Astrocyte (in vitro differentiated cells and primary cell): ENCODE results near the gene DGKB. TPM values are rescaled to one million over a fixed set of nuclear protein-coding genes. Genes with fewer than 3 reads are reported as not detected.
"Not testable (repeated sequence)": the region's sequence is repeated elsewhere in the genome, so short reads cannot be mapped to it uniquely, and the experiment has no call there.

ENCODE experiments used
- DNase-seq: peaks from one replicate; pipeline ENCODE4 v3.0.0-alpha.2; 2010; ENCODE audit warnings: low read depth
- FAIRE-seq: peaks from 2 replicates; lab custom pipeline; 2011; peaks lifted over from hg19 to GRCh38; lab: Jason Lieb, UNC
- H2AFZ ChIP-seq: 2 replicates; pipeline ENCODE4 v1.6.0; 2012; ENCODE audit warnings: low read depth, low read length, inconsistent platforms
- H3K27ac ChIP-seq: 2 replicates; pipeline ENCODE4 v1.5.1; 2011; ENCODE audit warnings: low read depth, low read length, inconsistent platforms
- H3K27me3 ChIP-seq: 2 replicates; pipeline ENCODE4 v1.6.0; 2011; ENCODE audit warnings: low read length, inconsistent platforms; ENCODE audit not compliant: insufficient read depth
- H3K36me3 ChIP-seq: 2 replicates; pipeline ENCODE4 v1.5.1; 2011; ENCODE audit warnings: low read length, inconsistent platforms; ENCODE audit not compliant: insufficient read depth
- H3K4me1 ChIP-seq: 2 replicates; pipeline ENCODE4 v1.5.1; 2011; ENCODE audit warnings: low read length, inconsistent platforms; ENCODE audit not compliant: insufficient read depth
- H3K4me2 ChIP-seq: 2 replicates; pipeline ENCODE4 v1.6.0; 2012; ENCODE audit warnings: low read length, inconsistent platforms
- H3K4me3 ChIP-seq: 2 replicates; pipeline ENCODE4 v1.5.1; 2011; ENCODE audit warnings: low read depth, mild to moderate bottlenecking, low read length, inconsistent platforms; ENCODE audit not compliant: insufficient read depth
- H3K79me2 ChIP-seq: 2 replicates; pipeline ENCODE4 v1.6.0; 2012; ENCODE audit warnings: mild to moderate bottlenecking, low read length, inconsistent platforms; ENCODE audit not compliant: insufficient read depth
- H3K9ac ChIP-seq: 2 replicates; pipeline ENCODE4 v1.6.0; 2012; ENCODE audit warnings: mild to moderate bottlenecking, low read length, inconsistent platforms
- H3K9me3 ChIP-seq: 2 replicates; pipeline ENCODE4 v1.5.1; 2012; ENCODE audit warnings: low read depth, mild to moderate bottlenecking, low read length, inconsistent platforms; ENCODE audit not compliant: insufficient read depth
- H4K20me1 ChIP-seq: 2 replicates; pipeline ENCODE4 v1.6.0; 2012; ENCODE audit warnings: low read length, inconsistent platforms; ENCODE audit not compliant: insufficient read depth
- H3K27ac Mint-ChIP-seq: one replicate; pipeline ENCODE4 v1.8.0; 2021; ENCODE audit warnings: mild to moderate bottlenecking, mixed read lengths; ENCODE audit not compliant: unreplicated experiment
- H3K27me3 Mint-ChIP-seq: one replicate; pipeline ENCODE4 v1.8.0; 2021; ENCODE audit warnings: low read depth, mixed read lengths; ENCODE audit not compliant: unreplicated experiment
- H3K36me3 Mint-ChIP-seq: one replicate; pipeline ENCODE4 v1.8.0; 2021; ENCODE audit warnings: low read depth, mixed read lengths; ENCODE audit not compliant: unreplicated experiment
- H3K4me1 Mint-ChIP-seq: one replicate; pipeline ENCODE4 v1.8.0; 2021; ENCODE audit warnings: low read depth, mixed read lengths; ENCODE audit not compliant: unreplicated experiment
- H3K4me3 Mint-ChIP-seq: one replicate; pipeline ENCODE4 v1.8.0; 2021; ENCODE audit warnings: mild to moderate bottlenecking, moderate library complexity, mixed read lengths; ENCODE audit not compliant: unreplicated experiment
- H3K9me3 Mint-ChIP-seq: one replicate; pipeline ENCODE4 v1.8.0; 2021; ENCODE audit warnings: mild to moderate bottlenecking, mixed read lengths; ENCODE audit not compliant: unreplicated experiment
- EZH2 ChIP-seq: IDR thresholded peaks from 2 replicates; pipeline ENCODE4 v1.6.1; 2012; ENCODE audit warnings: mild to moderate bottlenecking, low read length, inconsistent platforms; ENCODE audit not compliant: insufficient read depth
- total RNA-seq: library from RNA; stranded (reverse); gene quantifications from 2 replicates; pipeline ENCODE4 v1.2.1, GENCODE V29; 2021
- TF ChIP-seq, protein P1 (sequence below): IDR thresholded peaks from 2 replicates; pipeline ENCODE4 v1.5.1; 2011; ENCODE audit warnings: low read depth, mild to moderate bottlenecking, inconsistent platforms, low read length, moderate library complexity; ENCODE audit not compliant: insufficient read depth

The DGKB gene
- total RNA-seq, 1 donor from 2014 or later = 0.39 TPM

DNA sequence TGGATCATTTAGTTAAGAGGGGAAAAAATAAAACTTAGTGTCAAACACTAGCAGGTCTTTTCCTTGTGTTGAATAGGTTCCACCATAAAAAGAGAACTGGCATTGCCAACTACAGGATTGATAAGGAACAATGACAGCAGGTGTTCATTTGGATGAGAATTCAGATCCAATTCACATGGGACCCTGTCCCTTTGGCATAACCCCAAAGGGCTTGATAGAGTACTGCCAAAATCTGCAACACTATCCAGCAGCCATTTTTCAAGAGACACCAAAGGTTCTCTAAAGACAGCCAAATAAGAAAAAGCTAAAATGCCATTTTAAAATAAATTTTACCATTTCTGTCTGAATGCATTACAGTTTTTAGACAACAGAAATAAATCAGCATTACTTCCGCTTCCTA lies 422.3 kb downstream of the DGKB start:
- DNase-seq (no peak), FAIRE-seq (no peak)
- Mint-ChIP-seq H3K9me3 (no peaks in the 10 kb centered on the region), H3K36me3 (no peaks in the 10 kb centered on the region), H3K4me3 (no peak overlapping the region), H3K27me3 (no peaks in the 10 kb centered on the region), H3K4me1 (no peaks in the 10 kb centered on the region), H3K27ac (no peak overlapping the region)
- H3K27me3 ChIP-seq = no peaks in the 10 kb centered on the region
- TF ChIP-seq, protein P1, sequence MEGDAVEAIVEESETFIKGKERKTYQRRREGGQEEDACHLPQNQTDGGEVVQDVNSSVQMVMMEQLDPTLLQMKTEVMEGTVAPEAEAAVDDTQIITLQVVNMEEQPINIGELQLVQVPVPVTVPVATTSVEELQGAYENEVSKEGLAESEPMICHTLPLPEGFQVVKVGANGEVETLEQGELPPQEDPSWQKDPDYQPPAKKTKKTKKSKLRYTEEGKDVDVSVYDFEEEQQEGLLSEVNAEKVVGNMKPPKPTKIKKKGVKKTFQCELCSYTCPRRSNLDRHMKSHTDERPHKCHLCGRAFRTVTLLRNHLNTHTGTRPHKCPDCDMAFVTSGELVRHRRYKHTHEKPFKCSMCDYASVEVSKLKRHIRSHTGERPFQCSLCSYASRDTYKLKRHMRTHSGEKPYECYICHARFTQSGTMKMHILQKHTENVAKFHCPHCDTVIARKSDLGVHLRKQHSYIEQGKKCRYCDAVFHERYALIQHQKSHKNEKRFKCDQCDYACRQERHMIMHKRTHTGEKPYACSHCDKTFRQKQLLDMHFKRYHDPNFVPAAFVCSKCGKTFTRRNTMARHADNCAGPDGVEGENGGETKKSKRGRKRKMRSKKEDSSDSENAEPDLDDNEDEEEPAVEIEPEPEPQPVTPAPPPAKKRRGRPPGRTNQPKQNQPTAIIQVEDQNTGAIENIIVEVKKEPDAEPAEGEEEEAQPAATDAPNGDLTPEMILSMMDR = no peak
- TF ChIP-seq EZH2 = no peak
- H3K9ac ChIP-seq = no peak overlapping the region
- H4K20me1 ChIP-seq = no peaks in the 10 kb centered on the region
- no peak overlapping the region for H2AFZ ChIP-seq
- H3K27ac ChIP-seq = no peak overlapping the region
- no peak overlapping the region for H3K4me2 ChIP-seq
- no peaks in the 10 kb centered on the region for H3K4me1 ChIP-seq
- no peaks in the 10 kb centered on the region for H3K36me3 ChIP-seq
- H3K9me3 ChIP-seq = no peaks in the 10 kb centered on the region
- H3K4me3 ChIP-seq = no peak overlapping the region
- H3K79me2 ChIP-seq = no peaks in the 10 kb centered on the region

DNA sequence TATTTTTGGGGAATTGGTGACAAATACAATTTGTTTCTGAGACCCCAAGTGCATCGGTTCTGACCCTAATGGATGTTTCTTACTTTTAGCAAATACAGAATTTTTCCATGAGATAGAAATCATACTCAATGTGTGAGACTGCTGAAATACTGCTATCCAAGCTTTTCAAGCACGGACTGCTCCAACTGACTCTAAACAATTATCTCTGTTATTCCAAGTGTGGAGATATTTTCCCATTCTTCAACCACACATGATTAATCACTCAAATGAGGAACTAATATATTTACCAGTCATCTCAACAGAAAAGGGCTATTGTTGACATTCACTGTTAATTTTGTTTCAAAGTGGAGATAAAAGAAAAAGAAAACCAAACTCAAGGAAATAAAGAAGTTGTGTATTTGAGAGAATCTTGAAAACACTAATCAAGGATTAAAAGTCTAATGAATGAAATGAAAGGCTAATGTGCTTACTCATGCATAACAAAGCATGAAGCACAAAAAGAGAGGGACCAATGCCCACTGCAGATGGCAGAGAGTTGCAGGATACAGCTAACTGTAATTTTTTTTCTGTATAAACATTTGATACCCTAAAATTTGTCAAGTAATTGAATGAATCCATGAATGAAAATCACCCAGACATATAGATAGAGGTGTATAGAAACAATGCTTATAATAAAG lies 423.6 kb downstream of the DGKB start:
- no peaks in the 10 kb centered on the region for H3K27me3 ChIP-seq
- H3K4me2 ChIP-seq = no peak overlapping the region
- H3K36me3 Mint-ChIP-seq = no peaks in the 10 kb centered on the region
- TF ChIP-seq, protein P1 = no peak
- no peak for TF ChIP-seq EZH2
- H3K4me3 ChIP-seq = no peak overlapping the region
- H3K27ac ChIP-seq = no peak overlapping the region
- H4K20me1 ChIP-seq = no peaks in the 10 kb centered on the region
- no peaks in the 10 kb centered on the region for H3K79me2 ChIP-seq
- no peak overlapping the region for H3K4me3 Mint-ChIP-seq
- no peaks in the 10 kb centered on the region for H3K4me1 ChIP-seq
- H3K9ac ChIP-seq = no peak overlapping the region
- no peak overlapping the region for H3K27ac Mint-ChIP-seq
- no peaks in the 10 kb centered on the region for H3K36me3 ChIP-seq
- H3K27me3 Mint-ChIP-seq = no peaks in the 10 kb centered on the region
- FAIRE-seq (no peak), DNase-seq (no peak)
- no peaks in the 10 kb centered on the region for H3K9me3 ChIP-seq
- H3K9me3 Mint-ChIP-seq = peaks cover under 1% of the 10 kb centered on the region
- H3K4me1 Mint-ChIP-seq = no peaks in the 10 kb centered on the region
- H2AFZ ChIP-seq = no peak overlapping the region

DNA sequence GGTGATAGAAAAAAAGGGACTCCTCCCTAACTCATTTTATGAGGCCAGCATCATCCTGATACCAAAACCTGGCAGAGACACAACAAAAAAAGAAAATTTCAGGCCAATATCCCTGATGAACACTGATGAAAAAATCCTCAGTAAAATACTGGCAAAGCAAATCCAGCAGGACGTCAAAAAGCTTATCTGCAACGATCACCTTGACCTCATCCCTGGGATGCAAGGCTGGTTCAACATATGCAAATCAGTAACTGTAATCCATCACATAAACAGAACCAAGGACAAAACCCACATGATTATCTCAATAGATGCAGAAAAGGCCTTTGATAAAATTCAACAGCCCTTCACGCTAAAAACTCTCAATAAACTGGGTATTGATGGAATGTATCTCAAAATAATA lies 440.8 kb downstream of the DGKB start:
- not testable (repeated sequence) for H3K36me3 ChIP-seq, H2AFZ ChIP-seq, H3K4me3 Mint-ChIP-seq, DNase-seq, H3K4me2 ChIP-seq, H3K4me1 Mint-ChIP-seq, H3K27ac Mint-ChIP-seq, H3K4me1 ChIP-seq, H3K79me2 ChIP-seq, H3K27me3 ChIP-seq, H3K36me3 Mint-ChIP-seq, H3K4me3 ChIP-seq, H3K9ac ChIP-seq, H3K9me3 Mint-ChIP-seq, H3K9me3 ChIP-seq, FAIRE-seq, H4K20me1 ChIP-seq, H3K27me3 Mint-ChIP-seq, H3K27ac ChIP-seq

DNA sequence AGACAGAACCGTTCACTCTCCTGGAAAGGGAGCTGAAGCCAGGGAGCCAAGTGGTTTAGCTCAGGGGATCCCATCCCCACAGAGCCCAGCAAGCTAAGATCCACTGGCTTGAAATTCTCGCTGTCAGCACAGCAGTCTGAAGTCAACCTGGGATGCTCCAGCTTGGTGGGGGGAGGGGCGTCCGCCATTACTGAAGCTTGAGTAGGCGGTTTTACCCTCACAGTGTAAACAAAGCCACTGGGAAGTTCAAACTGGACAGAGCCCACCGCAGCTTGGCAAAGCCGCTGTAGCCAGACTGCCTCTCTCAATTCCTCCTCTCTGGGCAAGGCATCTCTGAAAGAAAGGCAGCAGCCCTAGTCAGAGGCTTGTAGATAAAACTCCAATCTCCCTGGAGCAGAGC lies 443.7 kb downstream of the DGKB start:
- H3K4me2 ChIP-seq, FAIRE-seq, H3K36me3 ChIP-seq, H3K4me1 Mint-ChIP-seq, H3K27ac Mint-ChIP-seq, H4K20me1 ChIP-seq, H3K9me3 Mint-ChIP-seq, H3K36me3 Mint-ChIP-seq, H3K9me3 ChIP-seq, DNase-seq, H3K4me1 ChIP-seq, H3K4me3 ChIP-seq, H3K27me3 ChIP-seq, H3K4me3 Mint-ChIP-seq, H3K27me3 Mint-ChIP-seq, H3K27ac ChIP-seq, H3K79me2 ChIP-seq, H2AFZ ChIP-seq, H3K9ac ChIP-seq: not testable (repeated sequence)
